Naive thymus-derived CD8-positive, alpha-beta T cell (primary cell): ENCODE measurements around the gene SIRT7. TPM values are rescaled to one million over a fixed set of nuclear protein-coding genes. Genes with fewer than 3 reads are reported as not detected.

Experiments
- ATAC-seq, 2 donors: fragments of 150-1000 bp; cut with Tn5 transposase in 1 of 2; sonication (Bioruptor Pico), chemical (Tn5 transposase) in 1 of 2; 1 replicate in 1 of 2; 2 replicates in 1 of 2; pipeline ENCODE4 v1.10.0; 2021; ENCODE audit warnings: mild to moderate bottlenecking in 2 of 2, moderate library complexity in 2 of 2
- POLR2A ChIA-PET: fragments of 350-600 bp; sonication (Branson Sonifier 250); formaldehyde crosslinking; loops from one replicate; lab custom pipeline; 2021; ENCODE audit warnings: antibody characterized with exemption; lab: Charles Lee
- DNase-seq, 10 donors: peaks; one replicate each; pipeline versions ENCODE4 v3.0.0 to v3.0.0-alpha.2; 2020 to 2022
- H3K27ac Mint-ChIP-seq, 10 donors: one replicate each; pipeline ENCODE4 v1.8.0; 2020 to 2022; ENCODE audit warnings: mild to moderate bottlenecking in 10 of 10, mixed read lengths in 10 of 10, moderate library complexity in 4 of 10, inconsistent platforms in 1 of 10
- H3K27me3 Mint-ChIP-seq, 5 donors: one replicate each; pipeline ENCODE4 v1.8.0; 2021 to 2022; ENCODE audit warnings: mixed read lengths in 5 of 5
- H3K36me3 Mint-ChIP-seq, 3 donors: one replicate each; pipeline ENCODE4 v1.8.0; 2020 to 2022; ENCODE audit warnings: mixed read lengths in 3 of 3, mild to moderate bottlenecking in 2 of 3, inconsistent platforms in 1 of 3
- H3K4me1 Mint-ChIP-seq, 4 donors: one replicate each; pipeline ENCODE4 v1.8.0; 2021 to 2022; ENCODE audit warnings: mixed read lengths in 4 of 4
- H3K4me3 Mint-ChIP-seq, 10 donors: one replicate each; pipeline ENCODE4 v1.8.0; 2020 to 2022; ENCODE audit warnings: mild to moderate bottlenecking in 10 of 10, mixed read lengths in 10 of 10, moderate library complexity in 6 of 10, inconsistent platforms in 1 of 10
- H3K9me3 Mint-ChIP-seq, 9 donors: one replicate each; pipeline ENCODE4 v1.8.0; 2020 to 2022; ENCODE audit warnings: mixed read lengths in 9 of 9, mild to moderate bottlenecking in 3 of 9, inconsistent platforms in 1 of 9, moderate library complexity in 1 of 9
- polyA plus RNA-seq, 3 donors: library from polyadenylated mRNA; unstranded; fragments of 300-500 nt; fragmentation: Illumina TruSeq; gene quantifications; one replicate each; pipeline ENCODE4 v1.2.3, GENCODE V29; 2021
- total RNA-seq, 8 experiments: library from RNA in 2 of 8; stranded (reverse) in 2 of 8; gene quantifications; one replicate each; pipeline ENCODE4 v1.2.3 and lab custom pipeline; 2021 to 2026

SIRT7 gene
- total and polyA plus RNA-seq, 5 experiments from 2014 or later, result 21.3 to 70.8 (median 30.6) TPM

GRCh38 chr17:81903896-81904599, 13.9 kb downstream of the SIRT7 start:
- Mint-ChIP-seq H3K4me1 (peaks cover 2 to 10% (median 7%) of the 10 kb centered on the region in 4 donors), H3K4me3 (no peak overlapping the region), H3K36me3 (peaks cover 0 to 19% (median 12%) of the 10 kb centered on the region in 3 donors), H3K27me3 (peaks cover 5 to 13% (median 10%) of the 10 kb centered on the region in 5 donors), H3K27ac (no peak overlapping the region), H3K9me3 (no peaks in the 10 kb centered on the region)
- DNase-seq (no peak), ATAC-seq (no peak)
- POLR2A ChIA-PET, result no interaction called here

DNA sequence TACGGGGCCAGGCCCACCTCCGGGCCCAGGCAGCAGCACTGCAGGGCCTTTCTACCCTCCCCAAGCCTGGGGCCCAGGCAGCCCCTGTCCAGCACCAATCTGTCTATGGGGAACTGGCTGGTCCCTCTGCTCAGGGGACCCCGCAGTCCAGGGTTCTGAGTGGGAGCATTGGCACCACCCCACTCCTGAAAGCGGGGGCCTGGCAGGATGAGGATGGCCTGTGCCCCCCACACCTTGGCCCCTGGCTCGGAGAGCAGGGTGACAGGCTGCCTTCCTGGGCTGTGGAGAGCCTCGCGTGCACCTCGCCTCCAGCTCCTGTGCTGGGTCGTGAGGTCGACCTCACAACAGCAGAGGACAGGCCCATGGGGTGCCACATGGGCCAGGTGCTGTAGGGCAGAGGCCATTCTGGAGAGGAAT, 14.6 kb downstream of the SIRT7 start:
- H3K9me3 Mint-ChIP-seq, result no peaks in the 10 kb centered on the region
- DNase-seq, result no peak
- H3K36me3 Mint-ChIP-seq, result peaks cover 0 to 18% (median 12%) of the 10 kb centered on the region in 3 donors
- peaks cover 2 to 10% (median 7%) of the 10 kb centered on the region in 4 donors for H3K4me1 Mint-ChIP-seq
- peaks cover 5 to 13% (median 10%) of the 10 kb centered on the region in 5 donors for H3K27me3 Mint-ChIP-seq
- H3K4me3 Mint-ChIP-seq, result peak overlapping the region in 1 of 10 donors; percentile 20
- POLR2A ChIA-PET, result interaction anchor here (0.5 kb wide), 1 partner anchor 62 kb away, joined by 3 read pairs; no protein-coding TSS in a partner anchor
- no peak for ATAC-seq
- no peak overlapping the region for H3K27ac Mint-ChIP-seq

DNA sequence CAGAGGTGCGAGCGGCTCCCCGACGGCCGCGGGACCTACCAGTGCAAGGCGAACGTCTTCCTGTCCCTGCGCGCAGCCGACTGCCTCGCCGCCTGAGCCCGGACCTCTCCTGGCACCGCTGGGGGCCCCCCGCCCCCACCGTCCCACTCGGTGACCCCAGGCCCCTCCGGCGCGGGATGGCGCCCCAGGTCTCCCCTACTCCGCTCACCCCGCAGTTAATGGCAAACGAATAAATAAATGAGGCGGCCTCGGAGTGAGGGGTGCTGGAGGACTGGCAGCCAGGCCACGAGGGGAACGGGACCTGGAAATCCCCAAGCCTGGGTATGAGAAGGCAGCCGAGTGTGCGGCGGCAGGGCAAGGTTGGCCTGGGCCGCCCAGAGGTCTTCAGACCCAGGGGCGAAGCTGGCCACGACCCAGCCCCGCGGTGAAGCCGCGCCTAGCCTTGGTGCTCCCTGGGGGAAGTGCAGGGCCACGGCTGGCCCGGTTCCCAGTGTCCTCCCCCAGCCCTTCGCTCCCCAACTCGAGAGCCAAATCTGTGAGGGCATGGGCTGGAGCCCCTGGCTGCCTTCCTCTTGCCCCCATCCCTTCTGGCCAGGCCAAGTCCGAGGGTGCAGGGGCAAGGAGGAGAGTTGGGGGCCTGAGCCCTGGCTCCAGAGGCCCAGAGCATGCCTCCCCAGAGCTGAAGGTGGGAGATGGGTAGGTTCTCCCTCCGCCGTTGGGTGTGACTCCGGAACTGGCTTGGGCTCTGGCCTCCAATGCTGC, 15.1 kb downstream of the SIRT7 start:
- peak overlapping the region in 1 of 10 donors; percentile 37 for H3K4me3 Mint-ChIP-seq
- H3K27me3 Mint-ChIP-seq, result peaks cover 5 to 13% (median 10%) of the 10 kb centered on the region in 5 donors
- H3K36me3 Mint-ChIP-seq, result peaks cover 0 to 24% (median 16%) of the 10 kb centered on the region in 3 donors
- ATAC-seq (peak; percentile 43 to 61), DNase-seq (no peak)
- peaks cover 2 to 10% (median 7%) of the 10 kb centered on the region in 4 donors for H3K4me1 Mint-ChIP-seq
- H3K9me3 Mint-ChIP-seq, result no peaks in the 10 kb centered on the region
- H3K27ac Mint-ChIP-seq, result no peak overlapping the region
- POLR2A ChIA-PET, result interaction anchor here (0.5 to 1.1 kb wide), 2 partner anchors 33 to 63 kb away, joined by 3 to 4 read pairs; no protein-coding TSS in a partner anchor

GRCh38 chr17:81902023-81902652, 15.8 kb downstream of the SIRT7 start, which contains the start of gene NPB:
TSS of gene NPB (plus strand) at chr17:81902238. CDS start at chr17:81902278, 40 bp downstream.
- DNase-seq, result no peak
- peaks cover 5 to 13% (median 10%) of the 10 kb centered on the region in 5 donors for H3K27me3 Mint-ChIP-seq
- peak within 1 kb of the TSS in 6 of 10 donors; percentile 4 to 65 (median 48) for H3K4me3 Mint-ChIP-seq
- H3K27ac Mint-ChIP-seq, result peak within 1 kb of the TSS in 1 of 10 donors; percentile 25
- POLR2A ChIA-PET, result interaction anchor here (1.0 to 1.1 kb wide), 3 partner anchors 15 to 32 kb away, joined by 4 to 6 read pairs (median 4); no protein-coding TSS in a partner anchor
- H3K36me3 Mint-ChIP-seq, result peaks cover 0 to 31% (median 16%) of the 10 kb centered on the region in 3 donors
- H3K9me3 Mint-ChIP-seq, result no peaks in the 10 kb centered on the region
- peaks cover 2 to 10% (median 7%) of the 10 kb centered on the region in 4 donors for H3K4me1 Mint-ChIP-seq
- peak; percentile 65 to 76 for ATAC-seq

- Mint-ChIP-seq H3K9me3 (no peaks in the 10 kb centered on the region), H3K4me1 (peaks cover 2 to 10% (median 7%) of the 10 kb centered on the region in 4 donors), H3K4me3 (peak overlapping the region in 8 of 10 donors; percentile 15 to 65 (median 48)), H3K27ac (peak overlapping the region in 1 of 10 donors; percentile 25), H3K36me3 (peaks cover 0 to 37% (median 16%) of the 10 kb centered on the region in 3 donors), H3K27me3 (peaks cover 5 to 13% (median 10%) of the 10 kb centered on the region in 5 donors)
- DNase-seq (no peak), ATAC-seq (peak in 1 of 2 donors; percentile 40)
- POLR2A ChIA-PET, result interaction anchor here (1.0 to 1.1 kb wide), 3 partner anchors 16 to 31 kb away, joined by 4 to 6 read pairs (median 4); no protein-coding TSS in a partner anchor
Measured at GRCh38 chr17:81901167-81902022, 16.6 kb downstream of the SIRT7 start.

DNA sequence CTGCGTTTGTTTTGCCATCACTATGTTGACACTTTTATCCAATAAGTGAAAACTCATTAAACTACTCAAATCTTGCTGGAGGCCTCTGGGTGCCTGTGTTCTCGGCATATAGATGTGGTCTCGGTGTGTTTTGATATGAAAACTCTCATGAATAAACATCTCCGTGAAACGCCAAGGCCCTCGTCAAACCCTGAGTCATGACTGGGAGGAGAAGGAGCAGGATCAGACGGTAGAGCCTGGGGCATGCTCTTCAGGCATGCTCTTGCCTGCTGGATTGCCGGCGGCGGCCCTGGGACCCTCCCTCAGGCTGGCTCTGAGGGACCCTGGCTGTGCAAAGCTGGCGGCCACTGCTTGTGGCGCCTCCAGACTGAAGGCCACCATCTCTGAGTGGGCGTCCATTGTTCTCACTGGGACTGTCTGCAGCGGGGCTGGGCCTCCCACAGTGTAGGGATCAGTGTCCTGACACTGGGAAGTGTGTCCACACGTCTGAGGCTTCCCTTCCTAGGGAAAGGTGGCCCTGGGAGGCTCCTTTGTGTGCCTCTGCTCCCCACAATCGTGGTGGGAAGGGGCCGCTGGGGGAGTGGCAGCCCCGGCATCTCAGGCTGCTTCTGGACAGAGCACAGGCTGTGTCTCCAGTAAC, 17.7 kb downstream of the SIRT7 start:
- Mint-ChIP-seq H3K4me3 (peak overlapping the region in 1 of 10 donors; percentile 48), H3K9me3 (no peaks in the 10 kb centered on the region), H3K27ac (peak overlapping the region in 1 of 10 donors; percentile 12), H3K36me3 (peaks cover 0 to 47% (median 18%) of the 10 kb centered on the region in 3 donors), H3K4me1 (peaks cover 2 to 10% (median 7%) of the 10 kb centered on the region in 4 donors), H3K27me3 (peaks cover 5 to 13% (median 10%) of the 10 kb centered on the region in 5 donors)
- DNase-seq (no peak), ATAC-seq (no peak)
- POLR2A ChIA-PET, result no interaction called here

- no peaks in the 10 kb centered on the region for H3K9me3 Mint-ChIP-seq
- H3K36me3 Mint-ChIP-seq, result peaks cover 0 to 52% (median 18%) of the 10 kb centered on the region in 3 donors
- DNase-seq (no peak), ATAC-seq (no peak)
- peaks cover 2 to 10% (median 7%) of the 10 kb centered on the region in 4 donors for H3K4me1 Mint-ChIP-seq
- no peak overlapping the region for H3K27ac Mint-ChIP-seq
- POLR2A ChIA-PET, result interaction anchor here (0.5 kb wide), 1 partner anchor 24 kb away, joined by 7 read pairs; no protein-coding TSS in a partner anchor
- H3K27me3 Mint-ChIP-seq, result peaks cover 5 to 13% (median 10%) of the 10 kb centered on the region in 5 donors
- H3K4me3 Mint-ChIP-seq, result no peak overlapping the region
Measured at GRCh38 chr17:81899514-81900166, 18.3 kb downstream of the SIRT7 start.

DNA sequence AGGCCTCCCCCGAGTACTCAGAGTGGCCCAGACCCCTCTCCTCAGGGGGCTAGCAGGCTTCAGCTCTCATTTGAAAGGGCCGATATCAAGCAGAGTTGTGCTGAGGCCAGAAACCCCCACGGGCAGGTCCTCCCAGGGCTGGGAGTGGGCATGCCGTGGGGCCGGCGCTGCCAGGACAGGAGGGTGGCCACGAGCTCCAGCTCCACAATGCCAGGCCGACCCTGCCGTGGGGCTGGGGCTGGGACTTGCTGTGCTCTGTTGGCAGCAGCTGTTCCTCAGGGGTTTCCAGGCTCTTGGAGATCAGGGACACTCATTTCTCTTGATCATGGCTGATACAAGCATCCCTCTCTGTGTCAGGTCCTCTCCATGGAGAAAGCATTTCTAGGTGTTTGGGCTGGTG, 19.1 kb downstream of the SIRT7 start:
- Mint-ChIP-seq H3K27ac (no peak overlapping the region), H3K4me3 (no peak overlapping the region), H3K27me3 (peaks cover 5 to 13% (median 10%) of the 10 kb centered on the region in 5 donors), H3K4me1 (peaks cover 2 to 10% (median 7%) of the 10 kb centered on the region in 4 donors), H3K36me3 (peaks cover 0 to 54% (median 18%) of the 10 kb centered on the region in 3 donors), H3K9me3 (no peaks in the 10 kb centered on the region)
- DNase-seq (no peak), ATAC-seq (no peak)
- POLR2A ChIA-PET, result interaction anchor here (0.5 kb wide), 1 partner anchor 23 kb away, joined by 7 read pairs; no protein-coding TSS in a partner anchor

DNA sequence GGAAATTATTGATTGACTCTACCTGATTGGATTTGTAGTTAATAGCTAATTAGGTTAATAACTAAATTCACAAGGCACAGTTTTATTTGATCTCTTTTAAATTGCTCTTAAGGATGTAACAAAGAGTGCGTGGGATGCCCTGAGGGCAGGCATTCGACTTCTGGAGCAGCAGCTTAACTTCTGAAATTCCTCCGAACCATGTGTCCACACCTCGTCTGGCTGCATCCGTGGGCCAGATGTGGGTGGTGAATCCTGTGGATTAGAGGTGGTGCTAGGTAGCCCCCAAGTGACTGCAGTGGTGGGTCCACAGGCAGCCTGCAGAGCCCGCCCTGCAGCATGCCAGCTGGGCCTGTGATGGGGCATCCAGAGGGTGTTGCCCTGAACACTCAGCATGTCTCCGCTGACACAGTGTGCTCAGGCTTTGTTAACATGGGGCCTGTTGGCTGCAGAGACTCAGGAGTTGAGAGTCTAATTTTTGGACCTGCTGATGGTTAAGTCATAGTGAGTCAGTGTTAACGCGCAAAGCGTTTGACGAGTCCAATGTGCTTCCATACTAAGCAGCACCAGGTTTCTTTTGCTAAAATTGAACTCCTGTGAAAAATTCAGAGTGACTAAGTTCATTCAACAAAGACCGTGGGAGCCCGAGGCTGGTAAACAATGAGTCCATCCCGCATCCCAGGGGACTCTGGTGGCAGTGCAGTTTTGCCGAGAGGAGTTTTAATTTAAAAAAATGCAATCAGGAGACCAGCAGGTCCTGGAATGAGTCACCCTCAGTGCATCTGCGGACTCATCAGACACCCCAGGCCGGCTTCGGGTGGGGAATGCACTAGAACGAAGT, 19.7 kb downstream of the SIRT7 start:
- Mint-ChIP-seq H3K9me3 (no peaks in the 10 kb centered on the region), H3K4me3 (no peak overlapping the region), H3K27ac (no peak overlapping the region), H3K27me3 (peaks cover 5 to 13% (median 10%) of the 10 kb centered on the region in 5 donors), H3K4me1 (peaks cover 2 to 10% (median 9%) of the 10 kb centered on the region in 4 donors), H3K36me3 (peaks cover 0 to 54% (median 18%) of the 10 kb centered on the region in 3 donors)
- DNase-seq, result no peak
- no peak for ATAC-seq
- POLR2A ChIA-PET, result interaction anchor here (0.8 kb wide), 1 partner anchor 15 kb away, joined by 3 read pairs; no protein-coding TSS in a partner anchor

GRCh38 chr17:81895400-81895799, 22.6 kb downstream of the SIRT7 start:
- DNase-seq (no peak), ATAC-seq (no peak)
- POLR2A ChIA-PET, result no interaction called here
- H3K4me1 Mint-ChIP-seq, result peaks cover 0 to 18% (median 9%) of the 10 kb centered on the region in 4 donors
- no peaks in the 10 kb centered on the region for H3K9me3 Mint-ChIP-seq
- peaks cover 0 to 45% (median 12%) of the 10 kb centered on the region in 3 donors for H3K36me3 Mint-ChIP-seq
- no peak overlapping the region for H3K27ac Mint-ChIP-seq
- peaks cover 0 to under 1% (median 0%) of the 10 kb centered on the region in 5 donors for H3K27me3 Mint-ChIP-seq
- no peak overlapping the region for H3K4me3 Mint-ChIP-seq
